K562 (cell line): ENCODE data around the gene ABCA13. TPM values are rescaled to one million over a fixed set of nuclear protein-coding genes. Genes with fewer than 3 reads are reported as not detected.

Source experiments
- ATAC-seq: fragments of 200-7000 bp; cut with Tn5 transposase; 3 replicates; pipeline ENCODE4 v1.9.1; 2020; ENCODE audit warnings: moderate library complexity
- BruUV-seq: library from RNA; stranded (reverse); fragments of 400-500 nt; replicated peaks from 2 replicates; lab custom pipeline; 2021; lab: Mats Ljungman, UMichigan
- CTCF ChIA-PET: fragments of 300-600 bp; formaldehyde crosslinking; extraction: SDS; loops from one replicate; lab custom pipeline; 2021; ENCODE audit warnings: low intra/inter-chr PET ratio; lab: Yijun Ruan, JAX
- POLR2A ChIA-PET: fragments of 300-600, 350-650 bp; sonication (Branson Sonifier 250); formaldehyde crosslinking; extraction: SDS; loops from one replicate; lab custom pipeline; 2021; ENCODE audit warnings: antibody characterized with exemption, inconsistent platforms; lab: Yijun Ruan, JAX
- DNase-seq, 4 experiments: peaks; one replicate each; pipeline versions ENCODE4 v3.0.0 to v3.0.0-alpha.2; 2011 to 2018; ENCODE audit warnings: low spot score in 3 of 4, mixed read lengths in 3 of 4; ENCODE audit errors: extremely low read depth in 1 of 4
- FAIRE-seq: peaks from 2 replicates; lab custom pipeline; 2011; peaks lifted over from hg19 to GRCh38; lab: Jason Lieb, UNC
- H2AFZ ChIP-seq: 2 replicates; pipeline ENCODE4 v1.6.0; 2011; ENCODE audit warnings: low read depth, low read length, control low read depth, inconsistent platforms
- H3K27ac ChIP-seq: fragments of 200-600 bp; 3 replicates; pipeline ENCODE4 v1.8.0; 2011; ENCODE audit warnings: low read depth, mild to moderate bottlenecking, control low read depth, inconsistent platforms, low read length, moderate library complexity, mixed read lengths; ENCODE audit errors: extremely low read depth
- H3K27me3 ChIP-seq, 2 experiments: fragments of 300-600 bp in 1 of 2; 2 replicates in 1 of 2; 3 replicates in 1 of 2; pipeline versions ENCODE4 v1.6.0 to v1.8.0; 2011; ENCODE audit warnings: inconsistent platforms in 2 of 2, low read length in 2 of 2, mild to moderate bottlenecking in 1 of 2, mixed read lengths in 1 of 2, moderate library complexity in 1 of 2; ENCODE audit not compliant: control insufficient read depth in 2 of 2, insufficient read depth in 2 of 2
- H3K36me3 ChIP-seq: fragments of 300-600 bp; 3 replicates; pipeline ENCODE4 v1.8.0; 2011; ENCODE audit warnings: mild to moderate bottlenecking, low read length, inconsistent platforms; ENCODE audit not compliant: control insufficient read depth, insufficient read depth
- H3K4me1 ChIP-seq, 2 experiments: fragments of 200-600 bp in 1 of 2; replicated peaks in 1 of 2; 2 replicates in 1 of 2; 3 replicates in 1 of 2; pipeline versions ENCODE4 v1.5.1 to v1.8.0; 2011; ENCODE audit warnings: inconsistent platforms in 2 of 2, low read length in 2 of 2, mild to moderate bottlenecking in 1 of 2, mixed read lengths in 1 of 2, moderate library complexity in 1 of 2; ENCODE audit not compliant: control insufficient read depth in 2 of 2, insufficient read depth in 2 of 2
- H3K4me2 ChIP-seq: 2 replicates; pipeline ENCODE4 v1.6.1; 2011; ENCODE audit warnings: low read length, control low read depth, inconsistent platforms, mixed read lengths; ENCODE audit not compliant: insufficient read depth
- H3K4me3 ChIP-seq: fragments of 200-600 bp; sonication (generic), shearing (Covaris generic); 2 replicates; pipeline ENCODE4 v1.5.1; 2016; ENCODE audit warnings: control low read depth, inconsistent platforms
- H3K79me2 ChIP-seq: fragments of 200-600 bp; 3 replicates; pipeline ENCODE4 v1.8.0; 2011; ENCODE audit warnings: low read length, inconsistent platforms; ENCODE audit not compliant: control insufficient read depth, insufficient read depth
- H3K9ac ChIP-seq, 2 experiments: 2 replicates each; pipeline versions ENCODE4 v1.6.0 to v1.6.1; 2011; ENCODE audit warnings: low read depth in 2 of 2, low read length in 2 of 2, control low read depth in 1 of 2, inconsistent platforms in 1 of 2, mild to moderate bottlenecking in 1 of 2, mixed read lengths in 1 of 2; ENCODE audit not compliant: insufficient read depth in 1 of 2
- H3K9me1 ChIP-seq: one replicate; pipeline ENCODE4 v1.6.0; 2011; ENCODE audit warnings: inconsistent platforms, mild to moderate bottlenecking, low read length, moderate library complexity; ENCODE audit not compliant: control insufficient read depth, insufficient read depth
- H3K9me3 ChIP-seq: replicated peaks from 2 replicates; pipeline ENCODE4 v1.5.1; 2011; ENCODE audit warnings: low read depth, low read length, inconsistent platforms; ENCODE audit not compliant: control insufficient read depth, insufficient read depth
- H4K20me1 ChIP-seq: replicated peaks from 2 replicates; pipeline ENCODE4 v1.6.1; 2011; ENCODE audit warnings: low read length, inconsistent platforms, mixed read lengths; ENCODE audit not compliant: control insufficient read depth, insufficient read depth
- CBFA2T2 ChIP-seq: fragments of 450-650 bp; conservative IDR thresholded peaks from 2 replicates; pipeline ENCODE4 v1.6.1; 2017; ENCODE audit warnings: mild to moderate bottlenecking
- CBFB ChIP-seq: sonication (generic); formaldehyde crosslinking; IDR thresholded peaks from 2 replicates; pipeline ENCODE4 v1.4.0; 2020; ENCODE audit warnings: mild to moderate bottlenecking, missing genetic modification reagents
- CCAR2 ChIP-seq: fragments of 200-400 bp; formaldehyde crosslinking; IDR thresholded peaks from 2 replicates; pipeline ENCODE4 v1.6.1; 2017; ENCODE audit warnings: mild to moderate bottlenecking, low read depth, low read length
- EWSR1 ChIP-seq: fragments of 450-650 bp; IDR thresholded peaks from 2 replicates; pipeline ENCODE4 v1.6.1; 2018; ENCODE audit warnings: borderline replicate concordance, mild to moderate bottlenecking, low read depth, moderate library complexity; ENCODE audit not compliant: partially characterized antibody
- MYC ChIP-seq, 2 experiments: fragments of 250-450 bp in 1 of 2; sonication (Bioruptor Pico) in 1 of 2; IDR thresholded peaks; 2 replicates each; pipeline versions ENCODE4 v1.5.1 to v1.6.1; 2012 to 2021; ENCODE audit warnings: low read depth in 2 of 2, borderline replicate concordance in 1 of 2, improper control_type of control experiment in 1 of 2, low read length in 1 of 2, mild to moderate bottlenecking in 1 of 2, moderate library complexity in 1 of 2
- NFE2L1 ChIP-seq: fragments of 450-650 bp; IDR thresholded peaks from 2 replicates; pipeline ENCODE4 v1.6.1; 2016; ENCODE audit warnings: missing genetic modification characterization, low read depth, mild to moderate bottlenecking, missing compliant biosample characterization, moderate library complexity, borderline replicate concordance
- TBP ChIP-seq: optimal IDR thresholded peaks from 2 replicates; pipeline ENCODE3; 2011; ENCODE audit warnings: low read depth, low read length, improper control_type of control experiment
- ZNF668 ChIP-seq: fragments of 250-450 bp; sonication (Bioruptor Pico); IDR thresholded peaks from 2 replicates; pipeline ENCODE4 v1.8.0; 2022; ENCODE audit warnings: mild to moderate bottlenecking, inconsistent platforms
- ZNF764 ChIP-seq: fragments of 250-450 bp; sonication (Bioruptor Pico); IDR thresholded peaks from 2 replicates; pipeline ENCODE4 v1.4.0; 2020; ENCODE audit warnings: low read depth, mild to moderate bottlenecking, moderate library complexity
- WGBS: fragments of 100-300 bp; shearing (Covaris generic); methylation state at CpG from one replicate; pipeline ENCODE4 v1.1.6; 2016; ENCODE audit warnings: low coverage, mixed read lengths; ENCODE audit not compliant: insufficient coverage; ENCODE audit errors: missing lambda C conversion rate; 5-methylcytosine and 5-hydroxymethylcytosine counted together
- in situ Hi-C: fragments of 300-500 bp; cut with MboI; formaldehyde crosslinking; loops from 4 replicates; pipeline ENCODE4 v1.15.0; 2018; ENCODE audit warnings: inconsistent platforms, mixed read lengths
- intact Hi-C: fragments of 100-400 bp; cut with micrococcal nuclease; formaldehyde crosslinking; loops from 2 replicates; pipeline ENCODE4 v1.14.2; 2022
- polyA plus RNA-seq, 8 experiments: library from polyadenylated mRNA; depleted of rRNA in 4 of 8; stranded (reverse) in 5 of 8; unstranded in 3 of 8; fragments of >200 nt; fragmentation: Nextera tagmentation in 2 of 8; fragmentation: Illumina TruSeq in 1 of 8; extraction: Ambion mirVana in 2 of 8; extraction: Trizol in 1 of 8; gene quantifications; 2 replicates each; pipeline versions ENCODE4 v1.2.1 to v1.2.3, GENCODE V29; 2011 to 2014; ENCODE audit warnings: inconsistent platforms in 1 of 8, missing spikeins in 1 of 8
- total RNA-seq, 7 experiments: library from RNA; depleted of rRNA in 6 of 7; stranded (reverse); fragments of >200 nt in 6 of 7; fragmentation: Illumina TruSeq in 2 of 7; extraction: Trizol in 2 of 7; gene quantifications; 2 replicates each; pipeline versions ENCODE4 v1.2.1 to v1.2.3, GENCODE V29; 2011 to 2021; ENCODE audit warnings: low replicate concordance in 1 of 7
- TF ChIP-seq, protein P1 (sequence below), 2 experiments: fragments of 150-350 bp in 1 of 2; IDR thresholded peaks; 2 replicates each; pipeline ENCODE4 v1.6.1; 2012 to 2016; ENCODE audit warnings: low read depth in 2 of 2, low read length in 2 of 2, mild to moderate bottlenecking in 1 of 2, moderate library complexity in 1 of 2
- TF ChIP-seq, protein P2 (sequence below): sonication (generic); formaldehyde crosslinking; IDR thresholded peaks from 2 replicates; pipeline ENCODE4 v1.8.0; 2022; ENCODE audit warnings: mild to moderate bottlenecking, low read depth, missing genetic modification reagents
- TF ChIP-seq, protein P3 (sequence below): fragments of 250-450 bp; sonication (Bioruptor Pico); IDR thresholded peaks from 2 replicates; pipeline ENCODE4 v1.8.0; 2022; ENCODE audit warnings: moderate library complexity, mild to moderate bottlenecking, inconsistent platforms
- TF ChIP-seq, protein P4 (sequence below): fragments of 450-650 bp; IDR thresholded peaks from 2 replicates; pipeline ENCODE4 v1.6.1; 2016; ENCODE audit warnings: antibody characterized with exemption
- TF ChIP-seq, protein P5 (sequence below): fragments of 250-450 bp; sonication (Bioruptor Pico); IDR thresholded peaks from 2 replicates; pipeline ENCODE4 v1.4.0; 2020

The ABCA13 gene
- total and polyA plus RNA-seq, 9 of the 15 experiments (the other 6 are each of a cell fraction or from before 2014, with no cell fraction given) = 0.14 to 1.5 (median 0.38) TPM

DNA sequence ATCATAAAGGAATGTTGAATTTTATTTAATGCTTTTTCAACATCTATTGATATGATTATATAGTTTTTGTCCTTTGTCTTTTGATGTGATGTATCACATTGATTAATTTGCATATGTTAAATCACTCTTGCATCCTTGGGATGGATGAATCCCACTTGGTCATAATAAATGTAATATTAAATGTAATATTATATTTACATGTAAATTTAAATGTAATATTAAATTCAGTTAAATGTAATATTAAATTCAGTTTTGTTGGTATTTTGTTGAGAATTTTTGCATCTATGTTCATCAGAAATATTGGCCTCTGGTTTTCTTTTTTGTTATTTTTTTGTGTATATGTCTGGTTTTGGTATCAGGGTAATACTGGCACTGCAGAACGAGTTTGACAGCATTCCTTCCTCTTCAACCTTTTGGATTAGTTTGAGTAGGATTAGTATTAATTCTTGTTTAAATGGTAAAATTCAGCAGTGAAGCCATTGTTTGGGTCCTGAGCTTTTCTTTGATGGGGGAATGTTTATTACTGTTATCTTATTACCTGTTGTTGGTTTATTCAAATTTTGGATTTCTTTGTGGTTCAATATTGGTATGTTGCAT is 37.8 kb downstream of the ABCA13 start:
- DNase-seq = no peak
- FAIRE-seq = no peak
- Histone ChIP-seq H3K9me1 (no peaks in the 10 kb centered on the region), H4K20me1 (no peaks in the 10 kb centered on the region), H3K9ac (no peak overlapping the region), H3K9me3 (no peaks in the 10 kb centered on the region), H3K79me2 (no peaks in the 10 kb centered on the region), H2AFZ (no peak overlapping the region), H3K4me1 (no peaks in the 10 kb centered on the region), H3K27me3 (no peaks in the 10 kb centered on the region), H3K4me3 (no peak overlapping the region), H3K27ac (no peak overlapping the region), H3K36me3 (no peaks in the 10 kb centered on the region), H3K4me2 (no peak overlapping the region)
- intact Hi-C loops = no loop called here
- ChIA-PET POLR2A (no interaction called here), CTCF (no interaction called here)
- BruUV-seq = no TSS peak
- in situ Hi-C loops = no loop called here
- no peak for ATAC-seq
- WGBS = 0% methylated on average over 1 of the region's 1 CpG
- TF ChIP-seq TBP = no peak
- no peak for TF ChIP-seq CBFA2T2
- no peak for TF ChIP-seq EWSR1
- TF ChIP-seq, protein P1, sequence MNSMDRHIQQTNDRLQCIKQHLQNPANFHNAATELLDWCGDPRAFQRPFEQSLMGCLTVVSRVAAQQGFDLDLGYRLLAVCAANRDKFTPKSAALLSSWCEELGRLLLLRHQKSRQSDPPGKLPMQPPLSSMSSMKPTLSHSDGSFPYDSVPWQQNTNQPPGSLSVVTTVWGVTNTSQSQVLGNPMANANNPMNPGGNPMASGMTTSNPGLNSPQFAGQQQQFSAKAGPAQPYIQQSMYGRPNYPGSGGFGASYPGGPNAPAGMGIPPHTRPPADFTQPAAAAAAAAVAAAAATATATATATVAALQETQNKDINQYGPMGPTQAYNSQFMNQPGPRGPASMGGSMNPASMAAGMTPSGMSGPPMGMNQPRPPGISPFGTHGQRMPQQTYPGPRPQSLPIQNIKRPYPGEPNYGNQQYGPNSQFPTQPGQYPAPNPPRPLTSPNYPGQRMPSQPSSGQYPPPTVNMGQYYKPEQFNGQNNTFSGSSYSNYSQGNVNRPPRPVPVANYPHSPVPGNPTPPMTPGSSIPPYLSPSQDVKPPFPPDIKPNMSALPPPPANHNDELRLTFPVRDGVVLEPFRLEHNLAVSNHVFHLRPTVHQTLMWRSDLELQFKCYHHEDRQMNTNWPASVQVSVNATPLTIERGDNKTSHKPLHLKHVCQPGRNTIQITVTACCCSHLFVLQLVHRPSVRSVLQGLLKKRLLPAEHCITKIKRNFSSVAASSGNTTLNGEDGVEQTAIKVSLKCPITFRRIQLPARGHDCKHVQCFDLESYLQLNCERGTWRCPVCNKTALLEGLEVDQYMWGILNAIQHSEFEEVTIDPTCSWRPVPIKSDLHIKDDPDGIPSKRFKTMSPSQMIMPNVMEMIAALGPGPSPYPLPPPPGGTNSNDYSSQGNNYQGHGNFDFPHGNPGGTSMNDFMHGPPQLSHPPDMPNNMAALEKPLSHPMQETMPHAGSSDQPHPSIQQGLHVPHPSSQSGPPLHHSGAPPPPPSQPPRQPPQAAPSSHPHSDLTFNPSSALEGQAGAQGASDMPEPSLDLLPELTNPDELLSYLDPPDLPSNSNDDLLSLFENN (IDR thresholded peaks at IDR 0.05; ENCODE audit: low read depth in 2 of 2, low read length in 2 of 2) = no peak
- TF ChIP-seq CBFB (CRISPR knock-in tag) = no peak
- TF ChIP-seq ZNF668 (CRISPR knock-in tag) = no peak
- no peak for TF ChIP-seq CCAR2
- TF ChIP-seq, protein P2, sequence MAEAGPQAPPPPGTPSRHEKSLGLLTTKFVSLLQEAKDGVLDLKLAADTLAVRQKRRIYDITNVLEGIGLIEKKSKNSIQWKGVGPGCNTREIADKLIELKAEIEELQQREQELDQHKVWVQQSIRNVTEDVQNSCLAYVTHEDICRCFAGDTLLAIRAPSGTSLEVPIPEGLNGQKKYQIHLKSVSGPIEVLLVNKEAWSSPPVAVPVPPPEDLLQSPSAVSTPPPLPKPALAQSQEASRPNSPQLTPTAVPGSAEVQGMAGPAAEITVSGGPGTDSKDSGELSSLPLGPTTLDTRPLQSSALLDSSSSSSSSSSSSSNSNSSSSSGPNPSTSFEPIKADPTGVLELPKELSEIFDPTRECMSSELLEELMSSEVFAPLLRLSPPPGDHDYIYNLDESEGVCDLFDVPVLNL = no peak
- TF ChIP-seq, protein P3, sequence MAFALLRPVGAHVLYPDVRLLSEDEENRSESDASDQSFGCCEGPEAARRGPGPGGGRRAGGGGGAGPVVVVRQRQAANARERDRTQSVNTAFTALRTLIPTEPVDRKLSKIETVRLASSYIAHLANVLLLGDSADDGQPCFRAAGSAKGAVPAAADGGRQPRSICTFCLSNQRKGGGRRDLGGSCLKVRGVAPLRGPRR (CRISPR knock-in tag) = no peak
- no peak for TF ChIP-seq MYC (IDR thresholded peaks at IDR 0.05; ENCODE audit: low read depth, low read length)
- no peak for TF ChIP-seq MYC (CRISPR knock-in tag; IDR thresholded peaks at IDR 0.05; ENCODE audit: borderline replicate concordance, low read depth)
- TF ChIP-seq, protein P4, sequence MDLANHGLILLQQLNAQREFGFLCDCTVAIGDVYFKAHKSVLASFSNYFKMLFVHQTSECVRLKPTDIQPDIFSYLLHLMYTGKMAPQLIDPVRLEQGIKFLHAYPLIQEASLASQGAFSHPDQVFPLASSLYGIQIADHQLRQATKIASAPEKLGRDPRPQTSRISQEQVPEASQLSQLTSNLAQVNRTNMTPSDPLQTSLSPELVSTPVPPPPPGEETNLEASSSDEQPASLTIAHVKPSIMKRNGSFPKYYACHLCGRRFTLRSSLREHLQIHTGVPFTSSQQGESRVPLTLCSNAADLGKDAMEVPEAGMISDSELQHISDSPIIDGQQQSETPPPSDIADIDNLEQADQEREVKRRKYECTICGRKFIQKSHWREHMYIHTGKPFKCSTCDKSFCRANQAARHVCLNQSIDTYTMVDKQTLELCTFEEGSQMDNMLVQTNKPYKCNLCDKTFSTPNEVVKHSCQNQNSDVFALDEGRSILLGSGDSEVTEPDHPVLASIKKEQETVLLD = no peak
- TF ChIP-seq NFE2L1 = no peak
- TF ChIP-seq, protein P5, sequence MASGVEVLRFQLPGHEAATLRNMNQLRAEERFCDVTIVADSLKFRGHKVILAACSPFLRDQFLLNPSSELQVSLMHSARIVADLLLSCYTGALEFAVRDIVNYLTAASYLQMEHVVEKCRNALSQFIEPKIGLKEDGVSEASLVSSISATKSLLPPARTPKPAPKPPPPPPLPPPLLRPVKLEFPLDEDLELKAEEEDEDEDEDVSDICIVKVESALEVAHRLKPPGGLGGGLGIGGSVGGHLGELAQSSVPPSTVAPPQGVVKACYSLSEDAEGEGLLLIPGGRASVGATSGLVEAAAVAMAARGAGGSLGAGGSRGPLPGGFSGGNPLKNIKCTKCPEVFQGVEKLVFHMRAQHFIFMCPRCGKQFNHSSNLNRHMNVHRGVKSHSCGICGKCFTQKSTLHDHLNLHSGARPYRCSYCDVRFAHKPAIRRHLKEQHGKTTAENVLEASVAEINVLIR (CRISPR knock-in tag) = no peak
- no peak for TF ChIP-seq ZNF764 (CRISPR knock-in tag)
